Stimulated activated CD4-positive, alpha-beta T cell treated with anti-CD3 and anti-CD28 coated beads, Interleukin-12 subunit alpha, Interleukin-12 subunit beta, amount 100 ng/mL, for 48 hours (primary cell): Measurements from ENCODE around the gene BMP8A.

Experiments used
- DNase-seq, 3 donors: peaks; one replicate each; pipeline ENCODE4 v3.0.0-alpha.2; 2020; ENCODE audit warnings: low read depth in 2 of 3, low spot score in 1 of 3

BMP8A gene

DNA sequence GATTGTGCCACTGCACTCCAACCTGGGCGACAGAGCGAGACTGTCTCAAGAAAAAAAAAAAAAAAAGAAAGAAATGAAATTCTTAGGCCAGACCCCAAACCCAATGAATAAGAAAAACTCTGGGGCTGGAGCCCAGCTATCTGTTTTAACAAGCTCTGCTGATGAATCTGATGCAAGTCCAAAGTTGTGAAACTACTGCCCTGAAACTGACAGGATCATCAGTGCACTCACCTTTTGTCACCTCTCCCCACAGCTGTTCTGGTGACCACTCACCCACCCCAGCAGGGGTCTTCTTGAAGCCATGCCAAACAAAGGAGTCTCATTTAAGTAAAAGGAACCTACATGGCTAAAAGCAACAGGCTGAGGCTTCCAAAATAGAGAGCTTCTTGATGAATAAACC lies 76.8 kb downstream of the BMP8A start:
- DNase-seq = no peak

DNA sequence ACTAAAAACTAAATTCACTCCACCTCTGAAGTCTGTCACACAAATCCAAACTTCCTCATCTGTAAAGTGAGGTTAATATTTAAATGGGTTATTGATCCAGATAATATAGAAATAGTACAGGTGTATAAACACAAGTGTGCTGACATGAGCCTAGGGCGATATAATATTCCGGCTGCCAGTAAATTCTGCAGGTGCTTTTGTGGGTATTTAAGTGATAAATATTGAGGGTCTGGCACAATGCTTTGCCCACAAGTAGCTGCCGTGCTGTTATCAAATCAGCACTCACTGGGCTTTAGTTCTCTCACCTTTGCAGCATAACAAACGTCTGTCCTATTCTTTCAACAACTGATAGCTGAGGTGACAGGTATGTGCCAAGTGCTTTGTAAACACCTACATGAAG lies 77.6 kb downstream of the BMP8A start:
- DNase-seq = no peak

DNA sequence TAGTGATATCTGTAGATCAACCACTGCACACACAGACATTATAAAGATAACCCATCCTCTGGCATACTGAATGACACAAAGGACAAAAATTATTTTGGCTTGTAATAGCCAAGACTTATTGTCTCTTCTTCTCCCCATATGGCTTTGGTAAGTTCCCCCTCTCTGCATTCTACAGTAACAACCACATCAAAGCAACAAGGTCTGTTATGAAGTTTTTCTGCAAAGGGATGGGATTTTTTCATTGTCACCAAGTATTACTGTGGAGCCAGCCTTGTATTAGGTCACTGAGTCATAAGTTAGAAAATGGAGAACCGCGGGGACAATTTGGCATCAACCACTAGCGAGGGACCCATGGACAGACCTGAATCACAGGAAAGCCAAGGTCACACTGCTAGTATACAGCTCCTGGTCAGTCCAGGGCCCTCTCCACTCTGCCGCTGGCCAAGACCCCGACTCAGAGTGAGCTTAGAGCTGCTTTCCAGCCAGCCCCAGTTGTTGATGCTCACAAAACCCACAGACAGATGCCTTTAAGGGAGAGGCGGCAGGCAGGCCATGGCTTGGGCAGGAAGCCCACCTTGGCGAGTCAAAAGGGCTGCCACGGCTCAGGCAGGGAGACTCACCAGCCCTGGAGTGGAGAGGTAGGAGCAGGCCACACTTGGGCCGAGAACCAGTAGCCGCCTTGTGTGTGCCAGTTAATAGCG lies 79.2 kb downstream of the BMP8A start:
- DNase-seq = no peak

DNA sequence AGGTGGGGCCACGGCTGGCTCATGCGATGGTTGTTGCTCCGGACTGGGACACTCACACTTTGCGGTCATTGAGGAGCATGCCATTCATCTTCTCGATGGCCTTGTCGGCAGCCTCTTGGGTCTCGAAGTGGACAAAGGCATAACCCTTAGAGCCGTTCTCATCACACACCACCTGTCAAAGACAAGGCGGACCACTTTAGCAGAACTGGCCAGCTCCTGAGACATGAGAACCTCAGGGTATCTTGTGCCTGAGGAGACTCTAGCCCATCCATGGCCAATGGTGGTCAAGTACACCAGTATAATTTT lies 79.7 kb downstream of the BMP8A start:
- DNase-seq = no peak

DNA sequence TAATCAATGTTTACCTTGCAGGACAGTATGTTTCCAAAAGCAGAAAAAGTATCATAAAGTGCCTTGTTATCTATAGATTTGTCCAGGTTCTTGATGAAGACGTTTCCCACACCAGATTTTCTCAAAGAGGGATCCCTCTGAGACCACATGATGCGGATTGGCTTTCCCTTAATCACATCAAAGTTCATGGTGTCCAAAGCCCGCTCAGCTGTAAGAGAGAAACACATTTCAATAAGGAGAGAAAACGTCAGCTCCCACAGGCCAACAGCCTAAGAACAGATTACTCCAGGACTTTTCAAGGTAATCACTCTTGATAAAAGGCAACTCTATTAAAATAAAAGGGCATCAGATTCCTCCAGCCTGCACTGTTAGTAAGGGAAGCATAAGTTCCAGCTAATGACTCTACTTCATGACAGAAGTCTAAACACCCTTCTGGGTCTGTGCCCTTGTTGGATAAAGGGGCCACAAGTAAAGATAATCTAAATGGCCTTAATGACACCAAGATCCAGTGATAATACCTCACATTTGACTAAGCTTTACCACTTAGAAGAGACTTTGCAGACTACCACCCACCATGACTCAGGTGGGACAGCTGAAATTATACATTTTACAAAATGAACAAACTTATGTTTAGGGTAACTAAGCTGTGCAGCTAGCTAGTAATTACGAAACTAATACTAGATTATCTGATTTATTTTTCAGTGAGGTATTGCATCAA lies 81.1 kb downstream of the BMP8A start:
- DNase-seq = no peak

DNA sequence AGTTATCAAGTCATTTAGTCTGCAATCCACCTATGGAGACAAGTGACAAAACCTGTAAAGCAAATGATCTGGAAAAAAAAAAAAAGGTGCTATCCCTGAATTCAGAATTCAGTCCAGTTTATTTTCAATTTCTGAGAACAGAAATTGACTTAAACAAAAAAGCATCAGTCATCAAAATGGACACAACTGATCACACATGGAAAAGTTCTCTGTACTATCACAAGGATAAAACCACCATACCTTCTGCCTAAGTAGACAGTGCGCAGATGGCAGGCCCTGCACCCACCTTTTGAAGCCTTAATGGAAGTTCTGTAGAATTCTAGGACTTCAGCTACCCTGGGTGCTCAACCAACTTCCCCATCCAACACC lies 81.6 kb downstream of the BMP8A start:
- DNase-seq = no peak

DNA sequence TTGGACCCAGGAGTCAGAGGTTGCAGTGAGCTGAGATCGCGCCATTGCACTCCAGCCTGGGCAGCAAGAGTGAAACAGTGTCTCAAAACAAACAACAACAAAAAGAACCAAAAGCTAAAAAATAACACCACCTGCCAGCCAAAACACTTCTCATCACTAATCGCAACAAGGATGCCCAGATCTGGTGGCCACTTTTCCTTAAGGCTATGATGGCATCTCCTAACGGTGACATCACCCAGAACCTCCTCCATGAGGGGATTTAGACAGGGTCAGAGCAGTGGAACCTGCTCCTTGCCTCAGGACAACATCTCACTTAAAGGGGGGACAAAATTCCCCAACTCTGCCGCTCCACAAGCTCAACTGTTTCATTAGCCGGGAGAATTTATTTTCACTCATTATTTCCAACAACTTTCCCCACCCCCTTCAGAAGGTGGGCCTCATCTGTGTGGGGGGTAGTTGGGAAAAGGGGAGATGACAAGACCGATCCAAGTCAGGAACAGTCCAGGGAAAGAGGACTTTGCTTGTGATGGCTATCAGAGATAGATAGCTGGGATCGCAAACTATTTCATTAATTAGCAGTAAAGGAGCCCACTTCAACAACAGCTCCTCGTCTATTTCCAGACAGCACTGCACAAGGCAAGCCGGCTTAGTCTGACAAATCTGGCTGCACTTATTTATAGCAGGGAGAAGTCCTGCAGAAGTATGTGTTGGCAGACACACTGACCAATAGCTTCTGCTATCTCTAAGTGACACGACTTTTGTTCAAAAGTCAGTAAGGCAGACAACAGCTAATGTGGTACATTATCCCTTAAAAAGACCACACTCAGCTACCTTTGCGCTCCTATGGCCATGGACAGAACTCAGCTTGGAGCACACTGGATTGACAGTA lies 82.5 kb downstream of the BMP8A start:
- DNase-seq = no peak

DNA sequence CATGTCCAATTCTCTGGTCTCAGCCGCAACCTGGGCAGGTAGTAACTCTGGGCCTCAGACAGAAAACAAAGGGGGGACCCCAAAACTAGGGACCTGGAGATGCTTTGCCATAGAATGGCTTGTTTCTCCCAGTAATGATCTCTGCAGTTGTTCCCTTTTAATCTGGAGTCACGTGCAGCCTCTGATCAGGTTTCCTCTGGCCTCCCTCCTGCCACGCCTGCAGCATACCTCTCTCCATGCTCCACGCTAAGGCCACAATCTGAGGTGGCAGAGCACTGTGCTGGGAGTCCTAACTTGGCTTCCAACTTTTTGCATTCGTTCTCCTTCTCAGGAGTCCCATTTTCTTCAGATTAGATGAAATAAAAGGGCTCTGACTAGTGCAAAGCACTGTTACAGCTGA lies 83.2 kb downstream of the BMP8A start:
- DNase-seq = no peak
